Lower leg skin (tissue), 3 donors: Measurements from ENCODE around the gene FA2H.

Experiments used
- POLR2A ChIP-seq, 2 donors: fragments of 450-650 bp; IDR thresholded peaks; one replicate each; pipeline ENCODE4 v1.6.1; 2016 to 2017; ENCODE audit warnings: antibody characterized with exemption in 2 of 2, mild to moderate bottlenecking in 1 of 2, moderate library complexity in 1 of 2
- TF ChIP-seq, protein P1 (sequence below), 3 donors: fragments of 450-650 bp; IDR thresholded peaks; one replicate each; pipeline ENCODE4 v1.5.1; 2016; ENCODE audit warnings: antibody characterized with exemption in 3 of 3, mild to moderate bottlenecking in 3 of 3, moderate library complexity in 2 of 3

DNA sequence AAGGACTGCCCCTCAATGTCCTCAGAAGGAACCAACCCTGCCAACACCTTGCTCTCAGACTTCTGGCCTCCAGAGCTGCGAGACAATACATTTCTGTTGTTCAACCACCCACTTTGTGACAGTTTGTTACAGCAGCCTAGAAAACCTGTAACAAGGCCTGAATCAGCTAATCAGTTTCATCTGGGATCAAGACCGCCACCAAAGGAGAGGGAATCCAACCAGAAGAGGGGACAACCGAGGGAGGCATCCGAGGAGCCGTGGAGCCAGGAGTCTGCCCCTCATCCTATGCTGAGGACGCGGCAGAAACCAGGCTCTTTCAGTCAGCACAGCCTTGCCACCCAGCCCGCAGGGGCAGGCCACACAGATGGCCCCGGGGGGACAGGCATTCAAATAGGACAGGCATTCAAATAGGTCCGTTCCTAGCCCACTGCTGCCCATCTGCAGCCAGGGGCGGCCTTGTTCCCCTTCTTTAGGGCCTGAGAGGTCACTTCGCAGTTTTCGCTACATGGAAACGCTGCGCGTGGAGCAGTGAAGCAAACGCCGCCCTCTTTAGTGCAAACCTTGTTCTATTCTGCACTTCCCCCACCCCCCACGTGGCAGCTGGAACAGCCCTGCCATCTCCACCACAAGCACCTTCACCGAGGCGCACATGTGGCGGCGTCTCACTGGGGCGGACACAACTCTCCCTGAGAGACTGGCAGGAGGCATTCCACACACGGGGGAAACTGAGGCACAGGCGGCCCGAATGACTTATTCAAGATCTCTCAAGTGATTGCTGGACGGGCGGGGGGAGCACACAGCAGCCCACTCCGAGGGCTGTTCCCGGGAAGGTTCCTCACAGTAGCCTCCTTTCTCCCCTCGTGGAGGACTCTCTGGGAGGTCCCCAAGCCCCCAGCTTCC is 26.7 kb downstream of the FA2H start:
- TF ChIP-seq POLR2A (IDR thresholded peaks at IDR 0.05), result no peak
- TF ChIP-seq, protein P1, sequence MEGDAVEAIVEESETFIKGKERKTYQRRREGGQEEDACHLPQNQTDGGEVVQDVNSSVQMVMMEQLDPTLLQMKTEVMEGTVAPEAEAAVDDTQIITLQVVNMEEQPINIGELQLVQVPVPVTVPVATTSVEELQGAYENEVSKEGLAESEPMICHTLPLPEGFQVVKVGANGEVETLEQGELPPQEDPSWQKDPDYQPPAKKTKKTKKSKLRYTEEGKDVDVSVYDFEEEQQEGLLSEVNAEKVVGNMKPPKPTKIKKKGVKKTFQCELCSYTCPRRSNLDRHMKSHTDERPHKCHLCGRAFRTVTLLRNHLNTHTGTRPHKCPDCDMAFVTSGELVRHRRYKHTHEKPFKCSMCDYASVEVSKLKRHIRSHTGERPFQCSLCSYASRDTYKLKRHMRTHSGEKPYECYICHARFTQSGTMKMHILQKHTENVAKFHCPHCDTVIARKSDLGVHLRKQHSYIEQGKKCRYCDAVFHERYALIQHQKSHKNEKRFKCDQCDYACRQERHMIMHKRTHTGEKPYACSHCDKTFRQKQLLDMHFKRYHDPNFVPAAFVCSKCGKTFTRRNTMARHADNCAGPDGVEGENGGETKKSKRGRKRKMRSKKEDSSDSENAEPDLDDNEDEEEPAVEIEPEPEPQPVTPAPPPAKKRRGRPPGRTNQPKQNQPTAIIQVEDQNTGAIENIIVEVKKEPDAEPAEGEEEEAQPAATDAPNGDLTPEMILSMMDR (IDR thresholded peaks at IDR 0.05), result no peak
